PFSK-1 (cell line): ENCODE data around the gene TRMT10A.

Source experiments
- REST ChIP-seq, 2 experiments: IDR thresholded peaks; 2 replicates each; pipeline versions ENCODE4 v1.6.1 to v1.8.0; 2011 to 2012; ENCODE audit warnings: low read depth in 2 of 2, low read length in 2 of 2, control low read depth in 1 of 2, inconsistent platforms in 1 of 2, mild to moderate bottlenecking in 1 of 2, moderate library complexity in 1 of 2; ENCODE audit not compliant: insufficient read depth in 1 of 2
- SIN3A ChIP-seq: IDR thresholded peaks from 2 replicates; pipeline ENCODE4 v1.6.1; 2012; ENCODE audit warnings: mild to moderate bottlenecking, low read length, moderate library complexity, borderline replicate concordance; ENCODE audit not compliant: insufficient read depth
- TAF1 ChIP-seq: IDR thresholded peaks from 2 replicates; pipeline ENCODE4 v1.6.1; 2012; ENCODE audit warnings: low read length, control low read depth, borderline replicate concordance; ENCODE audit not compliant: insufficient read depth

- no peak for TF ChIP-seq REST (IDR thresholded peaks at IDR 0.05; ENCODE audit: insufficient read depth in 1 of 2, low read depth in 2 of 2, low read length in 2 of 2)
- no peak for TF ChIP-seq SIN3A
- no peak for TF ChIP-seq TAF1
These were observed 56.5 kb downstream of the TRMT10A start for GRCh38 chr4:99507349-99507748.
